Parathyroid adenoma (tissue), 2 donors: ENCODE measurements around the gene LRP6.

Source experiments
- H2AFZ ChIP-seq: fragments of 300-600 bp; sonication (generic); one replicate; pipeline ENCODE4 v1.7.0; 2017; ENCODE audit warnings: antibody characterized with exemption, mild to moderate bottlenecking
- H3K27ac ChIP-seq: fragments of 300-600 bp; sonication (generic); one replicate; pipeline ENCODE4 v1.7.0; 2017
- H3K27me3 ChIP-seq: fragments of 300-600 bp; sonication (generic); one replicate; pipeline ENCODE4 v1.7.0; 2017; ENCODE audit warnings: low read length; ENCODE audit not compliant: control insufficient read depth, insufficient read depth
- H3K36me3 ChIP-seq: fragments of 300-600 bp; sonication (generic); one replicate; pipeline ENCODE4 v1.7.0; 2017; ENCODE audit warnings: low read length; ENCODE audit not compliant: control insufficient read depth, insufficient read depth
- H3K4me1 ChIP-seq: fragments of 300-600 bp; sonication (generic); one replicate; pipeline ENCODE4 v1.7.0; 2017; ENCODE audit warnings: control low read depth
- H3K4me2 ChIP-seq: fragments of 300-600 bp; sonication (generic); one replicate; pipeline ENCODE4 v1.7.0; 2017; ENCODE audit warnings: low read length
- H3K4me3 ChIP-seq: fragments of 300-600 bp; sonication (generic); one replicate; pipeline ENCODE4 v1.7.0; 2017; ENCODE audit warnings: low read depth, low read length
- H3K79me2 ChIP-seq: fragments of 300-600 bp; sonication (generic); one replicate; pipeline ENCODE4 v1.7.0; 2017; ENCODE audit warnings: control low read depth
- H3K9ac ChIP-seq: fragments of 300-600 bp; sonication (generic); one replicate; pipeline ENCODE4 v1.7.0; 2017; ENCODE audit warnings: mild to moderate bottlenecking
- H3K9me3 ChIP-seq: fragments of 300-600 bp; sonication (generic); one replicate; pipeline ENCODE4 v1.7.0; 2017; ENCODE audit warnings: low read length; ENCODE audit not compliant: control insufficient read depth
- TF ChIP-seq, protein P1 (sequence below): fragments of 300-600 bp; sonication (generic); IDR thresholded peaks from one replicate; pipeline ENCODE4 v1.7.0; 2017; ENCODE audit warnings: antibody characterized with exemption, mild to moderate bottlenecking
- donor health status: primary hyperparathyroidism.

Gene LRP6

DNA sequence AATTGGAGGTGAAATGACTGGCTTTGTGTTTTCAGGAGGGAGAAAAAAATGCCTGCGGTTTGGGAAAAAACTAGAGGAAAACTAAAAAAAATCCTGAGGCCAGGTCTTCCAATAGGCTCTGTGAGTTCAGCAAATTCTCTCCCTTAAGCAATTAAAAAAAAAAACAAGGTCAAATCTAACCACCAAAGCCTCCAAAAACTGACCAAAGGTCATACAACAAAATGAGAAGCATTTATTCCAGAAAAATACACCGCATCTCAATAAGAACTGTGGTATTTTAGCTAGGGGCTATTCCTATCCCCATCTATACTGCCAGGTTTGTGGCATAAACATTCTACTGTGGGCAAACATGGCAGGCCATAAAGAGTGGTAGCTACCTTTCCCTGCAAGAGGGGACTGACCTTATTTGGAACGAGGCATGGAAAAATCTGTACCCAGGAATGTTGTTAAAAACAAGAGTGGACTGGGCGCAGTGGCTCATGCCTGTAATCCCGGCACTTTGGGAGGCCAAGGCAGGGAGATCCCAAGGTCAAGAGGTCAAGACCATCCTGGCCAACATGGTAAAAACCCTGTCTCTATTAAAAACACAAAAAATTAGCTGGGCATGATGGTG is 60.0 kb downstream of the LRP6 start:
- no peak overlapping the region for H3K9ac ChIP-seq

GRCh38 chr12:12202747-12203146 is 64.1 kb downstream of the LRP6 start:
- Histone ChIP-seq H3K9ac (no peak overlapping the region), H3K4me3 (no peak overlapping the region), H3K27me3 (no peaks in the 10 kb centered on the region), H3K4me2 (no peak overlapping the region), H3K4me1 (no peaks in the 10 kb centered on the region), H2AFZ (no peak overlapping the region), H3K27ac (no peak overlapping the region), H3K9me3 (no peaks in the 10 kb centered on the region), H3K79me2 (peaks cover 16% of the 10 kb centered on the region), H3K36me3 (no peaks in the 10 kb centered on the region)
- TF ChIP-seq, protein P1, sequence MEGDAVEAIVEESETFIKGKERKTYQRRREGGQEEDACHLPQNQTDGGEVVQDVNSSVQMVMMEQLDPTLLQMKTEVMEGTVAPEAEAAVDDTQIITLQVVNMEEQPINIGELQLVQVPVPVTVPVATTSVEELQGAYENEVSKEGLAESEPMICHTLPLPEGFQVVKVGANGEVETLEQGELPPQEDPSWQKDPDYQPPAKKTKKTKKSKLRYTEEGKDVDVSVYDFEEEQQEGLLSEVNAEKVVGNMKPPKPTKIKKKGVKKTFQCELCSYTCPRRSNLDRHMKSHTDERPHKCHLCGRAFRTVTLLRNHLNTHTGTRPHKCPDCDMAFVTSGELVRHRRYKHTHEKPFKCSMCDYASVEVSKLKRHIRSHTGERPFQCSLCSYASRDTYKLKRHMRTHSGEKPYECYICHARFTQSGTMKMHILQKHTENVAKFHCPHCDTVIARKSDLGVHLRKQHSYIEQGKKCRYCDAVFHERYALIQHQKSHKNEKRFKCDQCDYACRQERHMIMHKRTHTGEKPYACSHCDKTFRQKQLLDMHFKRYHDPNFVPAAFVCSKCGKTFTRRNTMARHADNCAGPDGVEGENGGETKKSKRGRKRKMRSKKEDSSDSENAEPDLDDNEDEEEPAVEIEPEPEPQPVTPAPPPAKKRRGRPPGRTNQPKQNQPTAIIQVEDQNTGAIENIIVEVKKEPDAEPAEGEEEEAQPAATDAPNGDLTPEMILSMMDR: no peak

More for the DNA sequence above, 60.0 kb downstream of the LRP6 start:
- no peak overlapping the region for H2AFZ ChIP-seq
- H3K36me3 ChIP-seq: no peaks in the 10 kb centered on the region
- peaks cover 5% of the 10 kb centered on the region for H3K4me1 ChIP-seq
- no peaks in the 10 kb centered on the region for H3K27me3 ChIP-seq
- TF ChIP-seq, protein P1: no peak
- H3K4me2 ChIP-seq: no peak overlapping the region
- H3K27ac ChIP-seq: no peak overlapping the region
- H3K4me3 ChIP-seq: no peak overlapping the region
- H3K9me3 ChIP-seq: no peaks in the 10 kb centered on the region
- H3K79me2 ChIP-seq: peaks cover 15% of the 10 kb centered on the region

DNA sequence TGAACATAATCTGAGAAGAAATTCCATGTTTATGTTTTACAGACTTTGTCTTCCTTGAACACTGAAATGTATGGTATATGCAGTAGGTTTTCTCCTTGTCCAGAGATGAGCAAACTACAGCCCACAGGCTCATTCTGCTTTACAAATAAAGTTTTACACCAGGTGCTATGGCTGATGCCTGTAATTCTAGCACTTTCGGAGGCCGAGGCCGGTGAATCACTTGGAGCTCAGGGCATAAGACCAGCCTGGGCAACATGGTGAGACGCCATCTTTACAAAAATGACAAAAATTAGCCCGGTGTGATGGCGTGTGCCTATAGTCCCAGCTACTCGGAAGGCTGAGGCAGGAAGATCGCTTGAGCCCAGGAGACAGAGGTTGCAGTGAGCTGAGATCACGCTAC is 64.7 kb downstream of the LRP6 start:
- no peak overlapping the region for H3K9ac ChIP-seq
- TF ChIP-seq, protein P1: no peak

DNA sequence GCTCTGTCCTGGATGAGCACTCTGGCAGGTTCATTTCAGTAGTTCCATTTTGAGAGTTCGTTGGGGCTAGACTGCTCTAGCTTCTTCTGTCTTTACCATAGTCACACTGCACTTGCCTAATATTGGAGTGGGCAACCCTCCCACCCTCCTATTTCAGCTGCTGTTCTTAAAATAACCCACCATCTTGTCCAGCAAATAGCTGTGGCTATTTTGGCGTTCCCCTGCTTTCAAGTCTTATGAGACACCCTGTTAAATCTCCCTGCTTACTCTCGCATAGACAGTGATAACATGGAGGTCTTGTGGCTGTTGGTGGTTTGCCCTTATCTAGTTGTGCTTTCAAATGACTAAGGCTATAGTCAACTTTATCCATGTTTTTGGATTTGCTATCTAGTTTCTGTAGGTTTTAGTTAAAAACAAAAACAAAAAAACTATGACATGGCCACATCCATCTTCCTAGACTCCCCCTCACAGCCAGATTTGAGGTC is 65.5 kb downstream of the LRP6 start:
- H3K9me3 ChIP-seq: no peaks in the 10 kb centered on the region
- H3K36me3 ChIP-seq: no peaks in the 10 kb centered on the region
- no peaks in the 10 kb centered on the region for H3K27me3 ChIP-seq
- H3K27ac ChIP-seq: no peak overlapping the region
- no peaks in the 10 kb centered on the region for H3K4me1 ChIP-seq
- H3K9ac ChIP-seq: no peak overlapping the region
- no peak overlapping the region for H3K4me2 ChIP-seq
- H3K4me3 ChIP-seq: no peak overlapping the region
- H2AFZ ChIP-seq: no peak overlapping the region
- H3K79me2 ChIP-seq: peaks cover 15% of the 10 kb centered on the region
- TF ChIP-seq, protein P1: no peak

More for the DNA sequence above, 64.7 kb downstream of the LRP6 start:
- no peaks in the 10 kb centered on the region for H3K9me3 ChIP-seq
- no peak overlapping the region for H3K4me2 ChIP-seq
- peaks cover 17% of the 10 kb centered on the region for H3K79me2 ChIP-seq
- no peak overlapping the region for H3K4me3 ChIP-seq
- no peak overlapping the region for H3K27ac ChIP-seq
- no peak overlapping the region for H2AFZ ChIP-seq
- no peaks in the 10 kb centered on the region for H3K27me3 ChIP-seq
- no peaks in the 10 kb centered on the region for H3K36me3 ChIP-seq
- H3K4me1 ChIP-seq: no peaks in the 10 kb centered on the region

DNA sequence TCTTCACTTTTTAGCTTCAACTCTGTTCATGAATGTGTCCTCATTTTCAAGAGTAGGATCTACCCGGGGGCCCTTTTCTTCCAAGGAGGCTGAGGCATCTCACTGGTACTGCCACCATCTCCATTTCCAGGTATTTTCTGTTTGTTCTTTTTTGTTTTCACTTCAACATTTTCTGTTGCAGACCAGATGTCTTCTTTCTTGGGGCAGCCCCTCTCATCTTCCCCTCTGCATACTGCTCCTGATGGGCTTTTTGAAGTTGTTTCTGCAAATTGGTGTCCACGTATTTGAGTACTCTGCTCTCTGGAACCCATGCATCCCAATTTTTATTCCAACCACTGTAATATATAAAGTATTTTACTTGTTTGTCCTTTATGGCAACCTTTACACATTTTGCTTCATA is 66.5 kb downstream of the LRP6 start:
- no peak overlapping the region for H3K9ac ChIP-seq
- TF ChIP-seq, protein P1: no peak
- no peaks in the 10 kb centered on the region for H3K36me3 ChIP-seq
- no peaks in the 10 kb centered on the region for H3K9me3 ChIP-seq
- H3K4me3 ChIP-seq: no peak overlapping the region
- H3K4me1 ChIP-seq: no peaks in the 10 kb centered on the region
- H3K79me2 ChIP-seq: peaks cover 13% of the 10 kb centered on the region
- no peak overlapping the region for H2AFZ ChIP-seq
- no peak overlapping the region for H3K27ac ChIP-seq
- no peaks in the 10 kb centered on the region for H3K27me3 ChIP-seq
- no peak overlapping the region for H3K4me2 ChIP-seq
